Ovary (tissue), 3 donors: Measurements from ENCODE around the gene POLN.

Source experiments
- EP300 ChIP-seq: sonication (generic); formaldehyde crosslinking; IDR thresholded peaks from one replicate; pipeline ENCODE4 v1.6.1; 2017; ENCODE audit warnings: antibody characterized with exemption
- TF ChIP-seq, protein P1 (sequence below), 3 donors: fragments of 450-650 bp in 2 of 3; fragments of 200-600 bp in 1 of 3; IDR thresholded peaks; one replicate each; pipeline versions ENCODE4 v1.5.1 to v1.8.0; 2016 to 2022; ENCODE audit warnings: antibody characterized with exemption in 3 of 3, mild to moderate bottlenecking in 1 of 3
- donor health status: DM: no; HTN: no; CAD: no.

DNA sequence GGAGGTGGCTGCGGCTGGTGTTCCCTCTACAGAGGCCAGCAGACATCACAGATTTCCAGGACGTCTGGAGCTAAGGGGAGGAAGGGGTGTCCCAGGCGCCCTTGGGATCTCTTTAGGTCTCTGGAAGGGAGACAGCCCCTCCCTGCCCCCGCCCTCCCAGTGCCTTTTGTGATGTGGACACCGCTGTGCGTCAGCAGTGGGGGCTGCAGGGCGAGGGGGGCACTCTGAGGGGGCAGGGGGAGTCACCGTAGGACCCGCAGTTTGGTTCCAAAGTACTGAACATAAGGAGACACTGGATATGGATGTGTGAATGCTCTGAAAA is 45.6 kb upstream of the POLN start:
- TF ChIP-seq EP300 = no peak
- TF ChIP-seq, protein P1, sequence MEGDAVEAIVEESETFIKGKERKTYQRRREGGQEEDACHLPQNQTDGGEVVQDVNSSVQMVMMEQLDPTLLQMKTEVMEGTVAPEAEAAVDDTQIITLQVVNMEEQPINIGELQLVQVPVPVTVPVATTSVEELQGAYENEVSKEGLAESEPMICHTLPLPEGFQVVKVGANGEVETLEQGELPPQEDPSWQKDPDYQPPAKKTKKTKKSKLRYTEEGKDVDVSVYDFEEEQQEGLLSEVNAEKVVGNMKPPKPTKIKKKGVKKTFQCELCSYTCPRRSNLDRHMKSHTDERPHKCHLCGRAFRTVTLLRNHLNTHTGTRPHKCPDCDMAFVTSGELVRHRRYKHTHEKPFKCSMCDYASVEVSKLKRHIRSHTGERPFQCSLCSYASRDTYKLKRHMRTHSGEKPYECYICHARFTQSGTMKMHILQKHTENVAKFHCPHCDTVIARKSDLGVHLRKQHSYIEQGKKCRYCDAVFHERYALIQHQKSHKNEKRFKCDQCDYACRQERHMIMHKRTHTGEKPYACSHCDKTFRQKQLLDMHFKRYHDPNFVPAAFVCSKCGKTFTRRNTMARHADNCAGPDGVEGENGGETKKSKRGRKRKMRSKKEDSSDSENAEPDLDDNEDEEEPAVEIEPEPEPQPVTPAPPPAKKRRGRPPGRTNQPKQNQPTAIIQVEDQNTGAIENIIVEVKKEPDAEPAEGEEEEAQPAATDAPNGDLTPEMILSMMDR (IDR thresholded peaks at IDR 0.05) = no peak
